Activated B cell treated with CpG ODN at 0.5 μM for 24 hours (primary cell): ENCODE data around the gene SLC6A12. TPM values are rescaled to one million over a fixed set of nuclear protein-coding genes. Genes with fewer than 3 reads are reported as not detected.

Experiments used
- ATAC-seq: fragments of 200-7000 bp; cut with Tn5 transposase; one replicate; pipeline ENCODE4 v1.10.0; 2021; ENCODE audit warnings: low read depth, mild to moderate bottlenecking, moderate library complexity
- CTCF ChIA-PET: fragments of 350-600 bp; sonication (Branson Sonifier 250); formaldehyde crosslinking; loops from one replicate; lab custom pipeline; 2021; ENCODE audit warnings: antibody characterized with exemption; lab: Charles Lee
- POLR2A ChIA-PET: fragments of 350-600 bp; sonication (Branson Sonifier 250); formaldehyde crosslinking; loops from one replicate; lab custom pipeline; 2021; ENCODE audit warnings: antibody characterized with exemption; lab: Charles Lee
- DNase-seq: peaks from one replicate; pipeline ENCODE4 v3.0.0; 2022
- H3K27ac Mint-ChIP-seq: one replicate; pipeline ENCODE4 v1.8.0; 2020; ENCODE audit warnings: mixed read lengths
- H3K27me3 Mint-ChIP-seq: one replicate; pipeline ENCODE4 v1.8.0; 2021; ENCODE audit warnings: mixed read lengths
- H3K36me3 Mint-ChIP-seq: one replicate; pipeline ENCODE4 v1.8.0; 2021; ENCODE audit warnings: low read depth, mixed read lengths
- H3K4me1 Mint-ChIP-seq: one replicate; pipeline ENCODE4 v1.8.0; 2021; ENCODE audit warnings: mixed read lengths
- H3K4me3 Mint-ChIP-seq: one replicate; pipeline ENCODE4 v1.8.0; 2020; ENCODE audit warnings: mild to moderate bottlenecking, mixed read lengths
- H3K9me3 Mint-ChIP-seq: one replicate; pipeline ENCODE4 v1.8.0; 2020; ENCODE audit warnings: mixed read lengths
- CTCF ChIP-seq: fragments of 200-600 bp; IDR thresholded peaks from one replicate; pipeline ENCODE4 v1.8.0; 2022; ENCODE audit warnings: antibody characterized with exemption, mild to moderate bottlenecking
- intact Hi-C: fragments of 100-400 bp; cut with micrococcal nuclease; formaldehyde crosslinking; loops from one replicate; pipeline ENCODE4 v1.15.1; 2024
- total RNA-seq: library from RNA; stranded (reverse); gene quantifications from 2 replicates; pipeline ENCODE4 v1.2.3, GENCODE V29; 2022

Gene SLC6A12
- total RNA-seq, 1 donor from 2014 or later, result not detected

- DNase-seq (no peak), ATAC-seq (no peak)
- Mint-ChIP-seq H3K9me3 (no peaks in the 10 kb centered on the region), H3K27me3 (peaks cover 43% of the 10 kb centered on the region), H3K36me3 (no peaks in the 10 kb centered on the region), H3K4me1 (no peaks in the 10 kb centered on the region), H3K27ac (no peak overlapping the region), H3K4me3 (no peak overlapping the region)
- TF ChIP-seq CTCF, result no peak
- ChIA-PET CTCF (interaction anchor here (0.6 kb wide), 1 partner anchor 43 kb away, joined by 3 read pairs; no protein-coding TSS in a partner anchor), POLR2A (no interaction called here)
- intact Hi-C loops, result no loop called here
Observed at GRCh38 chr12:256958-257357, 43.0 kb upstream of the SLC6A12 start.

GRCh38 chr12:256225-256624, 42.3 kb upstream of the SLC6A12 start:
- no peak overlapping the region for H3K4me3 Mint-ChIP-seq
- POLR2A ChIA-PET, result no interaction called here
- no peaks in the 10 kb centered on the region for H3K9me3 Mint-ChIP-seq
- no peaks in the 10 kb centered on the region for H3K36me3 Mint-ChIP-seq
- H3K27me3 Mint-ChIP-seq, result peaks cover 43% of the 10 kb centered on the region
- intact Hi-C loops, result no loop called here
- CTCF ChIA-PET, result no interaction called here
- H3K4me1 Mint-ChIP-seq, result no peaks in the 10 kb centered on the region
- no peak for TF ChIP-seq CTCF
- ATAC-seq (no peak), DNase-seq (no peak)
- H3K27ac Mint-ChIP-seq, result no peak overlapping the region

DNA sequence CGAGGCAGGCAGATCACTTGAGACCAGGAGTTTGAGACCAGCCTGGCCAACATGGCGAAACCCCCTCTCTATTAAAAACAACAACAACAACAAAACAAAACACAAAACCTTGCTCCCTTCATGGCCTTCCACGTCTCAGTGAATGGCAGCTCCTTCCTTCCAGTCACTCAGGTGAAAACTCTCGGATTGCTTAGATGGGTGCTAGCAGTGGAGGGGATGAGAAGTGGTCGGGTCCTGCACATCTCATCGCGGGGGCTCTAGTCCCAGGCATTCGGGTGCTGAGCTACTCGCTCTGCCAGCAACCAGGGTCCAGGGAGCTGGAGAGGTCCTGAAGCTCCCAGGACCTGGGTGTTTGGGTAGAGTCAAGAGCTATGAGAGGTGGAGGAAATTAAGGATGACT, 41.0 kb upstream of the SLC6A12 start:
- ChIA-PET CTCF (no interaction called here), POLR2A (no interaction called here)
- no peak for TF ChIP-seq CTCF
- no peaks in the 10 kb centered on the region for H3K36me3 Mint-ChIP-seq
- H3K27me3 Mint-ChIP-seq, result peaks cover 43% of the 10 kb centered on the region
- H3K4me1 Mint-ChIP-seq, result no peaks in the 10 kb centered on the region
- no peak for DNase-seq
- H3K9me3 Mint-ChIP-seq, result no peaks in the 10 kb centered on the region
- H3K4me3 Mint-ChIP-seq, result no peak overlapping the region
- intact Hi-C loops, result no loop called here
- no peak for ATAC-seq
- H3K27ac Mint-ChIP-seq, result no peak overlapping the region

- intact Hi-C loops, result no loop called here
- ATAC-seq, result no peak
- no peak overlapping the region for H3K27ac Mint-ChIP-seq
Observed at GRCh38 chr12:254039-254438, 40.1 kb upstream of the SLC6A12 start.

DNA sequence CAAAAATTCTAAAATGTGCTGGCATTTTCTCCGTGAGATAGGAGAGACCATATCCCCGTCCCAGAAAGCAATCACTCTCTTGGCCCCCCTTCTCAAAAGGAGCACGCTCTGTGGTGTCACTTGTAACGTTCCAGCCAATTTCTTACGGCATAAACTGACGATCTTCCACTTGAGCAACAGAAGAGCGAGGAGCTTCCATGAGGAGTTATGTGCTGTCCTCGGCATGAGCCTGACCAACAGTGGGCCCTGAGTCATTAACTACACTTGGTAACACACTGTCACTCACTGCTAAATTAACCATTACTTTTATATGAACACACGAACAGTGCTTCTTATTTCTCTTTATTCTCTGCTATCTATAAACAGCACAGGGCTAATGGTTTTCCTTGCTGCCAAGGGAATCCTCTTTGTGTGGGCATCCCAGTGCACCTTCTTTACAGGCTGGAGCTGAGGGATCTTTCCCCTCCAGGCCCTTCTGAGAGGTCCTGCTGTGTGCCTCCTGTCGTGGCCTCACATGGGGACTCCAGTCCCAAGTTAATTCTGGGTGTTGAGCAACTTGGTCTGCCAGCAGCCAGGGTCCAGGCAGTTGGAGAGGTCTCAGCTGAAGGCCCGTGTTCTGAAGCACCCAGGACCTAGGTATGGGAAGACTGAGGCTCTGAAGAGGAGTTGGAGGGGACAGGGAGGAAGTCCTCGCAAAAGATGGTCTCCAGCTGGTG, 39.3 kb upstream of the SLC6A12 start:
- intact Hi-C loops, result no loop called here

More at GRCh38 chr12:254039-254438, 40.1 kb upstream of the SLC6A12 start:
- Mint-ChIP-seq H3K4me3 (no peak overlapping the region), H3K27me3 (peaks cover 41% of the 10 kb centered on the region), H3K9me3 (no peaks in the 10 kb centered on the region), H3K36me3 (no peaks in the 10 kb centered on the region), H3K4me1 (no peaks in the 10 kb centered on the region)
- ChIA-PET CTCF (no interaction called here), POLR2A (no interaction called here)
- TF ChIP-seq CTCF, result no peak
- no peak for DNase-seq

More for the DNA sequence above, 39.3 kb upstream of the SLC6A12 start:
- H3K9me3 Mint-ChIP-seq, result no peaks in the 10 kb centered on the region
- H3K36me3 Mint-ChIP-seq, result no peaks in the 10 kb centered on the region
- H3K4me1 Mint-ChIP-seq, result no peaks in the 10 kb centered on the region
- ATAC-seq (no peak), DNase-seq (no peak)
- H3K4me3 Mint-ChIP-seq, result no peak overlapping the region
- H3K27me3 Mint-ChIP-seq, result peaks cover 41% of the 10 kb centered on the region
- ChIA-PET CTCF (no interaction called here), POLR2A (no interaction called here)
- no peak overlapping the region for H3K27ac Mint-ChIP-seq
- no peak for TF ChIP-seq CTCF
